ENCODE measurements around the gene OSMR. TPM values are rescaled to one million over a fixed set of nuclear protein-coding genes. Genes with fewer than 3 reads are reported as not detected.

The OSMR gene
- total RNA-seq, 1 donor from 2014 or later: 0.19 TPM

DNA sequence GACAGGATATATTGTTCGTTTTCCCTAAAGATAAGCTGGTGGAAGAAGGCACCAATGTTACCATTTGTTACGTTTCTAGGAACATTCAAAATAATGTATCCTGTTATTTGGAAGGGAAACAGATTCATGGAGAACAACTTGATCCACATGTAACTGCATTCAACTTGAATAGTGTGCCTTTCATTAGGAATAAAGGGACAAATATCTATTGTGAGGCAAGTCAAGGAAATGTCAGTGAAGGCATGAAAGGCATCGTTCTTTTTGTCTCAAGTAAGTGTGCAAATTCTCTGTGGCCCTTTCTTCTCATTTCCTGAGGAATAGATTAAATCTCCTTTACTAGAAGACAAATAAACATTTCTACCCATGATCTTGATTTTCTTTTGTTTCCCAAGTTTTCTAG is 38.0 kb downstream of the OSMR start:
- no peak for DNase-seq (ENCODE audit: low spot score, unreplicated experiment)
- H3K4me1 Mint-ChIP-seq (ENCODE audit: low read depth): no peaks in the 10 kb centered on the region
- TF ChIP-seq, protein P1, sequence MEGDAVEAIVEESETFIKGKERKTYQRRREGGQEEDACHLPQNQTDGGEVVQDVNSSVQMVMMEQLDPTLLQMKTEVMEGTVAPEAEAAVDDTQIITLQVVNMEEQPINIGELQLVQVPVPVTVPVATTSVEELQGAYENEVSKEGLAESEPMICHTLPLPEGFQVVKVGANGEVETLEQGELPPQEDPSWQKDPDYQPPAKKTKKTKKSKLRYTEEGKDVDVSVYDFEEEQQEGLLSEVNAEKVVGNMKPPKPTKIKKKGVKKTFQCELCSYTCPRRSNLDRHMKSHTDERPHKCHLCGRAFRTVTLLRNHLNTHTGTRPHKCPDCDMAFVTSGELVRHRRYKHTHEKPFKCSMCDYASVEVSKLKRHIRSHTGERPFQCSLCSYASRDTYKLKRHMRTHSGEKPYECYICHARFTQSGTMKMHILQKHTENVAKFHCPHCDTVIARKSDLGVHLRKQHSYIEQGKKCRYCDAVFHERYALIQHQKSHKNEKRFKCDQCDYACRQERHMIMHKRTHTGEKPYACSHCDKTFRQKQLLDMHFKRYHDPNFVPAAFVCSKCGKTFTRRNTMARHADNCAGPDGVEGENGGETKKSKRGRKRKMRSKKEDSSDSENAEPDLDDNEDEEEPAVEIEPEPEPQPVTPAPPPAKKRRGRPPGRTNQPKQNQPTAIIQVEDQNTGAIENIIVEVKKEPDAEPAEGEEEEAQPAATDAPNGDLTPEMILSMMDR (IDR thresholded peaks at IDR 0.05; ENCODE audit: unreplicated experiment): no peak
- H3K36me3 Mint-ChIP-seq (ENCODE audit: insufficient read depth): no peaks in the 10 kb centered on the region
- no peaks in the 10 kb centered on the region for H3K9me3 Mint-ChIP-seq (ENCODE audit: low read depth)
- H3K27me3 Mint-ChIP-seq: no peaks in the 10 kb centered on the region
- H3K4me3 Mint-ChIP-seq (ENCODE audit: low read depth): no peak overlapping the region
- no peak overlapping the region for H3K27ac Mint-ChIP-seq

DNA sequence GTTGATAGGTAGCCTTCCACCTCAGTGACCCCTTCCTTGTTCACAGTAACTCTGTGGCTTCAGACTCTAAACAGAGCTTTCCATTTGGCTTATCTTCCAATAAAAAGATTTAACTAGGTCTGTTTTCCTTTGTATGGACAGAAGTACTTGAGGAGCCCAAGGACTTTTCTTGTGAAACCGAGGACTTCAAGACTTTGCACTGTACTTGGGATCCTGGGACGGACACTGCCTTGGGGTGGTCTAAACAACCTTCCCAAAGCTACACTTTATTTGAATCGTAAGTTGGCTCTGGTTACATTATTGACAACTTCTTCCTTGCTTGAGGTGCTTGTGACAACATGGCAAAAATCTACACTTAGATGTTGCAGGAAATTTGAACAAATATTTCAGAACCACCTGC is 39.4 kb downstream of the OSMR start:
- Mint-ChIP-seq H3K9me3 (ENCODE audit: low read depth) (no peaks in the 10 kb centered on the region), H3K27me3 (no peaks in the 10 kb centered on the region), H3K27ac (no peak overlapping the region), H3K36me3 (ENCODE audit: insufficient read depth) (no peaks in the 10 kb centered on the region), H3K4me3 (ENCODE audit: low read depth) (no peak overlapping the region), H3K4me1 (ENCODE audit: low read depth) (no peaks in the 10 kb centered on the region)
- TF ChIP-seq, protein P1 (IDR thresholded peaks at IDR 0.05; ENCODE audit: unreplicated experiment): no peak
- no peak for DNase-seq (ENCODE audit: low spot score, unreplicated experiment)

DNA sequence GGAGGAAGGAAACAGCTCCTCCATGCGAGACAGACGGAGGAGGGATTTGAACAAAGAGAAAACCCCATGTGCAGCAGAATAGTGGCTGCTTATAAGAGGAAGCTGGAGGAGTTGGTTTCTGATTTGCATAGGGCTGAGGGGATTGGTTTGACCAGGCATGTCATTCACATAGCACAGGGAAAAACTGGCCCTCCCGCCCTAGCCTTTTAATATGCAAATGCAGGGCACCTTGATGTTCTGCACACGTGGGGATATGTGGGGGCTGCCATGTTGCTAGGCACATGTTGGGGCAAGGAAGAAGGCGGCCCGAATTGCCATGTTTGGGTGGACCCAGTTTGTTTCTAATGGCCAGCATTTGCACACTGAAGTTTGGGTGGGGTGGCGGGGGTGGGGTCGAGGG is 42.2 kb downstream of the OSMR start:
- H3K9me3 Mint-ChIP-seq (ENCODE audit: low read depth): no peaks in the 10 kb centered on the region
- no peaks in the 10 kb centered on the region for H3K36me3 Mint-ChIP-seq (ENCODE audit: insufficient read depth)
- TF ChIP-seq, protein P1 (IDR thresholded peaks at IDR 0.05; ENCODE audit: unreplicated experiment): no peak
- no peak for DNase-seq (ENCODE audit: low spot score, unreplicated experiment)
- H3K4me1 Mint-ChIP-seq (ENCODE audit: low read depth): no peaks in the 10 kb centered on the region
- no peak overlapping the region for H3K27ac Mint-ChIP-seq
- H3K27me3 Mint-ChIP-seq: no peaks in the 10 kb centered on the region
- no peak overlapping the region for H3K4me3 Mint-ChIP-seq (ENCODE audit: low read depth)

DNA sequence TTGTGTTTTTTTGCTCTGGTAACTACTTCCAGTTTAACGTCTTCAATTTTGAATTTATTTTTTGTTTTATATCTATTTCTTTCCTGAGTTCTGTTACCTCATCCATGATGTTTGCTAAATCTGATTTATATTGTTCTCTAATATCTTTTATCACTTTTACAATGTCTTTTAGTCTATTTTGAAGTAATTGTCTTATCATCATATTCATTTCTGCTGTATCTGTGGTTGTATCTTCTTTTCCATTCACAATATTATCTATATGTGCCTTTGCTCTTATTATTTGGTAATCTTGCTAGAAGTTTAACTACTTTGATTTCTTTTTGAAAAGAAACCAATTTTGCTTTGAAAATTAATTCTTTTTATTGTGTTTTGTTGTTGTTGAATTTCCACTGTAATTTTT is 43.6 kb downstream of the OSMR start:
- no peak overlapping the region for H3K27ac Mint-ChIP-seq
- TF ChIP-seq, protein P1 (IDR thresholded peaks at IDR 0.05; ENCODE audit: unreplicated experiment): no peak
- H3K27me3 Mint-ChIP-seq: no peaks in the 10 kb centered on the region
- H3K36me3 Mint-ChIP-seq (ENCODE audit: insufficient read depth): no peaks in the 10 kb centered on the region
- H3K4me1 Mint-ChIP-seq (ENCODE audit: low read depth): no peaks in the 10 kb centered on the region
- peaks cover under 1% of the 10 kb centered on the region for H3K9me3 Mint-ChIP-seq (ENCODE audit: low read depth)
- no peak overlapping the region for H3K4me3 Mint-ChIP-seq (ENCODE audit: low read depth)
- DNase-seq (ENCODE audit: low spot score, unreplicated experiment): no peak

DNA sequence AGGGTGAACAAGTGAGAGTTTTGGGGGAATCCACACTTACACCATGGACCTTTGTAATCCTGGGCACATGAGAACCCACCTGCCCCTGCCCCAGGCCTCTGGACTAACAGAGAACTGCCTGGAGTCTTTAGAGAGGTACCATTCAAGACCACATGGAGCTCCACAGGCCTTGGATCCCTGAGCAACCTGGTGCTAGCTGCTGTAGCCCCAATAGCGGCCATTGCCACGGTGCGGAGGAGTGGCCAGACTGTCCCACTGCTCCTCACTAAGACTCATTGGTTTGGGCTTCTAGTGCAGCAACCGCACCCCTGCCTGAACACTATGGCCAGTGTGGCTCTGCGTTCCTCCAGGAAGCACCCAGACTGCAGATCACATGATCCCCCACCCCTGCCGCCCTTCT is 45.8 kb downstream of the OSMR start:
- Mint-ChIP-seq H3K27me3 (no peaks in the 10 kb centered on the region), H3K27ac (no peak overlapping the region), H3K36me3 (ENCODE audit: insufficient read depth) (no peaks in the 10 kb centered on the region), H3K4me1 (ENCODE audit: low read depth) (no peaks in the 10 kb centered on the region), H3K4me3 (ENCODE audit: low read depth) (no peak overlapping the region), H3K9me3 (ENCODE audit: low read depth) (peaks cover 15% of the 10 kb centered on the region)
- no peak for DNase-seq (ENCODE audit: low spot score, unreplicated experiment)
- TF ChIP-seq, protein P1 (IDR thresholded peaks at IDR 0.05; ENCODE audit: unreplicated experiment): no peak

Data from progenitor cell of endocrine pancreas (in vitro differentiated cells).